Dendritic cell treated with granulocyte-macrophage colony-stimulating factor and Interleukin-4, amounts not matched to agents 40 ng/mL and 50 ng/mL, for 4 days (primary cell): ENCODE results near the gene CFAP58.

ENCODE experiments used
- H3K27ac Mint-ChIP-seq: one replicate; pipeline ENCODE4 v1.8.0; 2022; ENCODE audit warnings: mild to moderate bottlenecking, mixed read lengths
- H3K27me3 Mint-ChIP-seq: one replicate; pipeline ENCODE4 v1.8.0; 2022; ENCODE audit warnings: mild to moderate bottlenecking, mixed read lengths
- H3K36me3 Mint-ChIP-seq: one replicate; pipeline ENCODE4 v1.8.0; 2022; ENCODE audit warnings: low read depth, mixed read lengths
- H3K4me1 Mint-ChIP-seq: one replicate; pipeline ENCODE4 v1.8.0; 2022; ENCODE audit warnings: low read depth, mixed read lengths
- H3K4me3 Mint-ChIP-seq: one replicate; pipeline ENCODE4 v1.8.0; 2022; ENCODE audit warnings: mild to moderate bottlenecking, moderate library complexity, mixed read lengths
- H3K9me3 Mint-ChIP-seq: one replicate; pipeline ENCODE4 v1.8.0; 2022; ENCODE audit warnings: mixed read lengths
- intact Hi-C: fragments of 100-400 bp; cut with micrococcal nuclease; formaldehyde crosslinking; loops from one replicate; pipeline ENCODE4 v1.15.0; 2022

CFAP58 gene

DNA sequence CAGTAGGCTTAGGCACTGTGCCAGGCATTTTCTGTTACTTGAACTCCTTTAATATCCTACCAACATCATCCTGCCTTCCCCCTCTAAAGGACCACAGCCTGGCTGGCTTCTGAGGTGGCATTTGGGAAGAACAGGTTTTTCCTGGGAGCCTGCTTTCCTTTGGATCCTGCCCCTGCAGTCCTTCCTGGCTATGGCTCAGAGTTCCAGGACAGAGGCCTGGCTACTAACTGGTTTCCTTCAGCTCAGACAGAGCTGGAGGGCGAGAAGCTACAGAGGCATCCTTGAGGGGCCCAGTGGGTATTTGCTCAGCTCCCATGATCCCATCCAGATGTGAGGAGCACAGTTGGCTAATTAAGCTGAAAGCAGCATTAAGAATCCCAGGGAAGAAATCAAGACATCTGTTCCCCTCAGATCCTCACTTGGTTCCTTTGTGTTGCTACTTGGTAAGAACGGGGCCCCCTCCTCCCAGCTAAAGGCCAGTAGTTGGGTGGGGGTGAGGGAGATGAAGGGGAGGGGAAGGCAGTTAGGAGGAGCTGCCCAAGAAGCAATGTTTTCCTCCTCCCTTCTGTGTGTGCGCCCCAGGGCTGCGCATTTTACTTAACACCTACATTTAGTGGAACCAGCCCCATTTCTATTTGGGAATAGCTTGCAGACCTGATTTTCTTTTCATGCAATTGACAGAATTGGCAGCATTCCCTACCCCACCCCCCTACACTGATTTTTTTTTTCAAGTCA lies 144.9 kb downstream of the CFAP58 start:
- Mint-ChIP-seq H3K27ac (no peak overlapping the region), H3K4me1 (no peaks in the 10 kb centered on the region), H3K9me3 (no peaks in the 10 kb centered on the region), H3K36me3 (no peaks in the 10 kb centered on the region), H3K27me3 (peaks cover 2% of the 10 kb centered on the region), H3K4me3 (no peak overlapping the region)
- intact Hi-C loops = no loop called here

DNA sequence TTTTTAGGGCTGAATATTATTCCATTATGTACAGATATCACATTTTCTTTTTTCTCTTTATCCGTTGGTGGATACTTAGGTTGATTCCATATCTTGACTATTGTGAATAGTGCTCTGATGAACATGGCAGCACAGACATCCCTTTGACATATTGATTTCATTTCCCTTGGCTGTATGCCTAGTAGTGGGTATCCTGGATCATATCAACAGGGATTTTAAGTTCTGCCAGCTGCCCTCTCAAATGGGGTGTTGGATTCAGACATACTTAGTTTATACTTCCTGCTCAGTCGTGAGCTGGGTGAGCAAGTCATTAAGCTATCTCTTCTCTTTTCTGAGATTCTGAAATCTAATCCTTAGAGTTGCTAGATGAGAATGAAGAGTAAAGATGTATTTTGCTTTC lies 147.8 kb downstream of the CFAP58 start:
- no peaks in the 10 kb centered on the region for H3K27me3 Mint-ChIP-seq
- no peaks in the 10 kb centered on the region for H3K36me3 Mint-ChIP-seq
- no peaks in the 10 kb centered on the region for H3K9me3 Mint-ChIP-seq
- intact Hi-C loops = no loop called here
- no peak overlapping the region for H3K27ac Mint-ChIP-seq
- no peaks in the 10 kb centered on the region for H3K4me1 Mint-ChIP-seq
- H3K4me3 Mint-ChIP-seq = no peak overlapping the region

DNA sequence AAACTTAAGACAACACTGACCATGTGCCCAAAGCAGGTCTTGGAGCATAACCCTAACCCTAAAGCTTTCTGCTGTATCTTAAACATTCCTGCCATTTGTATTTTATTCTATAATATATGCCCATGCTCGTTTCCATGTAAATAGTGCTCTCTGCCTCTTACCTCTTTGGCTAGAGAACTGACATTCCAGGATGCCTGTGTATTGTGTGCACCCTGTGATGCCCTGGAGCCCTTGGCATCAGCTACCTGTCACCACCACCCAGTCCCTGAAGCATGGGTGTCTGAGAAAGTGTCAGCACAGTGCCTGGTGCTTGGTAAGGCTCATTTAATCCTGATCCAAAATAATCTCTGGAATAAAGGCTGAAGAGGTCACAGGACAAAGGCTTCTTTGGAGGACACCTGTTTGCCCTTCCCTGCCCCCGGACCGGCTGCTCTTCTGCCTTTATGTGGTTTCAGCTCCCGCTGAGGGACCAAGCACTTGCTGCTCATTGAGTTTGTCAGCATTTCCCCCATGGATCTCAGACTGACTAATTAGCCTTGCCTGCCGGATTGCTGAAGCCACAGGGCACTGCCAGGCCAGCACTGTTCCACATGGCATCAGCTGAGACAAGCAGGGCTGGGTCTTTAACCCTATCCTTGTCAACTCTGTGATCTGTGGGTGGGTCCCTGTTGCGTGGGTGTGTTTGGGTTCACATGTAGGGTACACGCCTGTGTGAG lies 148.4 kb downstream of the CFAP58 start:
- intact Hi-C loops = no loop called here
- H3K4me3 Mint-ChIP-seq = no peak overlapping the region
- no peaks in the 10 kb centered on the region for H3K27me3 Mint-ChIP-seq
- no peaks in the 10 kb centered on the region for H3K9me3 Mint-ChIP-seq
- no peak overlapping the region for H3K27ac Mint-ChIP-seq
- H3K36me3 Mint-ChIP-seq = no peaks in the 10 kb centered on the region
- H3K4me1 Mint-ChIP-seq = no peaks in the 10 kb centered on the region

DNA sequence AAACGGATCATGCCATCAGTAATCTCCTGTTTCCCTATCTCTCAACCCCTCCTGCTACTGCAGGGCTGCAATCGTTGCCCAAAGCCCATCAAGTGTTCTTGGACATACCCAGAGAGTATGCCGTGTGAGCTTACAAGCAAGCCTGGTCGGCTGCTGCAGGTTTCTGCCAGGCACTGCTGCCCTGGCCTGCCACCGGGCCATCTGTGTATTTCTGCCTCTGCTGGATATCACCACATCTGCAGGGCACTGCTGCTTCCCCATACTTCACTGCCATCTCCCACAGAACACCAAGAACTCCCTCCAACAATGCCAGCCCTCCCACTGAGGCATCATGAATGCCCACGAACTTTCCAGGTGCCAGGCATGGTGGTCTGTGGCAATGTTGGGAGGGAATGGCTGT lies 149.3 kb downstream of the CFAP58 start:
- intact Hi-C loops = no loop called here
- H3K9me3 Mint-ChIP-seq = no peaks in the 10 kb centered on the region
- H3K4me1 Mint-ChIP-seq = no peaks in the 10 kb centered on the region
- no peaks in the 10 kb centered on the region for H3K36me3 Mint-ChIP-seq
- no peak overlapping the region for H3K4me3 Mint-ChIP-seq
- no peak overlapping the region for H3K27ac Mint-ChIP-seq
- H3K27me3 Mint-ChIP-seq = no peaks in the 10 kb centered on the region
